SU-DHL-6 (cell line): ENCODE measurements around the gene PMEPA1.

Source experiments
- EZH2phosphoT487 ChIP-seq: fragments of 200-600 bp; sonication (generic), shearing (Covaris generic); conservative IDR thresholded peaks from 2 replicates; pipeline ENCODE4 v1.6.1; 2018; ENCODE audit warnings: mild to moderate bottlenecking, antibody characterized with exemption, low read length, moderate library complexity, mixed read lengths
- TF ChIP-seq, protein P1 (sequence below): fragments of 200-600 bp; sonication (generic); IDR thresholded peaks from one replicate; pipeline ENCODE4 v1.5.1; 2017; ENCODE audit warnings: antibody characterized with exemption, mild to moderate bottlenecking, low read length, moderate library complexity; ENCODE audit not compliant: insufficient read depth, poor library complexity, severe bottlenecking

DNA sequence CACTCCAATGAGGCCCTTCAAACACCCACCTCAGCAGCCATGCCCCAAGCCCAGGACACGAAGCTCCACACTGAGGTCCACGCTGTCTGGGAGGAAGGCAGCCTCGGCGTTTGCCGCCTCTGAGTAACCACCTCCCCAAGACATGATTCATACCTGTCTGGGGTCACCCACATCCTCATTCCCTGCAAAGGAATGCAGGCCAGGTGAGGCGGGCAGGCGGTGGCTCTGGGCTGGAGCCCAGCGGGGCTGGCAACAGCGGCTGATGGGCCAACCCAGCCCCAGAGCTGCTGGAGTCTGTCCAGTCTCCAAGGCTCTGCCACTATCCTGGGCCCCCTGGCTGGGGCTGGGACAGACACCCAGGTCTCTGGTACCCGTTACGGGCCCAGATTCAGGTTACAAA lies 14.8 kb downstream of the PMEPA1 start:
- no peak for TF ChIP-seq EZH2phosphoT487
- TF ChIP-seq, protein P1, sequence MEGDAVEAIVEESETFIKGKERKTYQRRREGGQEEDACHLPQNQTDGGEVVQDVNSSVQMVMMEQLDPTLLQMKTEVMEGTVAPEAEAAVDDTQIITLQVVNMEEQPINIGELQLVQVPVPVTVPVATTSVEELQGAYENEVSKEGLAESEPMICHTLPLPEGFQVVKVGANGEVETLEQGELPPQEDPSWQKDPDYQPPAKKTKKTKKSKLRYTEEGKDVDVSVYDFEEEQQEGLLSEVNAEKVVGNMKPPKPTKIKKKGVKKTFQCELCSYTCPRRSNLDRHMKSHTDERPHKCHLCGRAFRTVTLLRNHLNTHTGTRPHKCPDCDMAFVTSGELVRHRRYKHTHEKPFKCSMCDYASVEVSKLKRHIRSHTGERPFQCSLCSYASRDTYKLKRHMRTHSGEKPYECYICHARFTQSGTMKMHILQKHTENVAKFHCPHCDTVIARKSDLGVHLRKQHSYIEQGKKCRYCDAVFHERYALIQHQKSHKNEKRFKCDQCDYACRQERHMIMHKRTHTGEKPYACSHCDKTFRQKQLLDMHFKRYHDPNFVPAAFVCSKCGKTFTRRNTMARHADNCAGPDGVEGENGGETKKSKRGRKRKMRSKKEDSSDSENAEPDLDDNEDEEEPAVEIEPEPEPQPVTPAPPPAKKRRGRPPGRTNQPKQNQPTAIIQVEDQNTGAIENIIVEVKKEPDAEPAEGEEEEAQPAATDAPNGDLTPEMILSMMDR, result no peak
